Tibial nerve (tissue), 4 donors: ENCODE data around the gene TLNRD1.

Experiments used
- EP300 ChIP-seq, 2 donors: sonication (generic); formaldehyde crosslinking; IDR thresholded peaks; one replicate each; pipeline ENCODE4 v1.6.1; 2017; ENCODE audit warnings: antibody characterized with exemption in 2 of 2, mild to moderate bottlenecking in 1 of 2
- TF ChIP-seq, protein P1 (sequence below), 5 experiments: fragments of 200-600 bp in 3 of 5; fragments of 450-650 bp in 2 of 5; sonication (generic) in 3 of 5; IDR thresholded peaks; one replicate each; pipeline ENCODE4 v1.5.1; 2016 to 2019; ENCODE audit warnings: antibody characterized with exemption in 5 of 5, mild to moderate bottlenecking in 3 of 5, moderate library complexity in 2 of 5

DNA sequence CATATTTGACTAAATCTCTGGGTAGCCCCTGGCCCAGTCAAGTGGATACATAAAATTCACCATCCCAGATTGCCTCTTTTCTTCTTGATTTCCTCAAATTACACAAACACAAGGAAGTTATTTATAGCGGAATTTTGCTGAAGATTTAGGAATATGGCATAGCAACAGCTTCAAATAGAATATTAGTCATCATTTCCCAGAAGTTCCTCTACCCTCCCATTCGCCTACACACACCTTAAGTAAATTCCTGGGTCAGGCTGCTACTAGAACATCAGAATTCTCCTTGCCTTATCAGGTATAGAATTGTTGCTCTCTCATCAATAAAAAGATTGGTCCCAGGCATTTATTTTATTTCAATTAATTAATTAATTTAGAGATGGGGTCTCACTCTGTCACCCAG, 42.7 kb upstream of the TLNRD1 start:
- TF ChIP-seq, protein P1, sequence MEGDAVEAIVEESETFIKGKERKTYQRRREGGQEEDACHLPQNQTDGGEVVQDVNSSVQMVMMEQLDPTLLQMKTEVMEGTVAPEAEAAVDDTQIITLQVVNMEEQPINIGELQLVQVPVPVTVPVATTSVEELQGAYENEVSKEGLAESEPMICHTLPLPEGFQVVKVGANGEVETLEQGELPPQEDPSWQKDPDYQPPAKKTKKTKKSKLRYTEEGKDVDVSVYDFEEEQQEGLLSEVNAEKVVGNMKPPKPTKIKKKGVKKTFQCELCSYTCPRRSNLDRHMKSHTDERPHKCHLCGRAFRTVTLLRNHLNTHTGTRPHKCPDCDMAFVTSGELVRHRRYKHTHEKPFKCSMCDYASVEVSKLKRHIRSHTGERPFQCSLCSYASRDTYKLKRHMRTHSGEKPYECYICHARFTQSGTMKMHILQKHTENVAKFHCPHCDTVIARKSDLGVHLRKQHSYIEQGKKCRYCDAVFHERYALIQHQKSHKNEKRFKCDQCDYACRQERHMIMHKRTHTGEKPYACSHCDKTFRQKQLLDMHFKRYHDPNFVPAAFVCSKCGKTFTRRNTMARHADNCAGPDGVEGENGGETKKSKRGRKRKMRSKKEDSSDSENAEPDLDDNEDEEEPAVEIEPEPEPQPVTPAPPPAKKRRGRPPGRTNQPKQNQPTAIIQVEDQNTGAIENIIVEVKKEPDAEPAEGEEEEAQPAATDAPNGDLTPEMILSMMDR (IDR thresholded peaks at IDR 0.05), result no peak
- no peak for TF ChIP-seq EP300 (IDR thresholded peaks at IDR 0.05)
